Posterior cingulate gyrus (tissue), 11 donors: Measurements from ENCODE around the gene EAF1.
A peak's percentile ranks its signal among the peaks of the same experiment; 100 is the strongest.
"Not testable (repeated sequence)": the region's sequence is repeated elsewhere in the genome, so short reads cannot be mapped to it uniquely, and the experiment has no call there.

Experiments
- DNase-seq, 10 donors: peaks; one replicate each; pipeline versions ENCODE4 v3.0.0 to v3.0.0-alpha.2; 2020 to 2021; ENCODE audit warnings: mixed read lengths in 3 of 10
- intact Hi-C: fragments of 100-400 bp; cut with DNase I; formaldehyde crosslinking; loops from one replicate; pipeline ENCODE4 v1.15.1; 2023

The EAF1 gene

DNA sequence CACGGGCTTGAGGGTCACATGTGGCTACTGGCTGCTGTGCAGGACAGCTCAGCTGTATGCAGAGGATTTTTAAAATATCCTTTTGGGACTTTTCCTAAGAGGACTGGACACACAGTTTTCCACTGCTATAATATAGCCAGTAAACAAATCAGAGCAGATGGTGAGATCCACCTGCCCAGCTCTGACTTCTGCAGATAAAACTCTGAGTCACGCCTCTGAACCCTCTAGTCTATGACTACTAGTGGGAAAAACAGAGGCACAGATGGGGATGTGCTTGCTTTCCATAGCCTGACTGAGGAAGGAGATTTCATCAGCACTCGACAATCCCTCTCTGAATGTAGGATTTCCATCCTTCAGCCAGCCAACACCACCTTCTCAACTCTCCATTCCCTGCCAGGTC, 49.0 kb downstream of the EAF1 start:
- peak in 1 of 10 donors; percentile 23 for DNase-seq
- intact Hi-C loops: no loop called here

DNA sequence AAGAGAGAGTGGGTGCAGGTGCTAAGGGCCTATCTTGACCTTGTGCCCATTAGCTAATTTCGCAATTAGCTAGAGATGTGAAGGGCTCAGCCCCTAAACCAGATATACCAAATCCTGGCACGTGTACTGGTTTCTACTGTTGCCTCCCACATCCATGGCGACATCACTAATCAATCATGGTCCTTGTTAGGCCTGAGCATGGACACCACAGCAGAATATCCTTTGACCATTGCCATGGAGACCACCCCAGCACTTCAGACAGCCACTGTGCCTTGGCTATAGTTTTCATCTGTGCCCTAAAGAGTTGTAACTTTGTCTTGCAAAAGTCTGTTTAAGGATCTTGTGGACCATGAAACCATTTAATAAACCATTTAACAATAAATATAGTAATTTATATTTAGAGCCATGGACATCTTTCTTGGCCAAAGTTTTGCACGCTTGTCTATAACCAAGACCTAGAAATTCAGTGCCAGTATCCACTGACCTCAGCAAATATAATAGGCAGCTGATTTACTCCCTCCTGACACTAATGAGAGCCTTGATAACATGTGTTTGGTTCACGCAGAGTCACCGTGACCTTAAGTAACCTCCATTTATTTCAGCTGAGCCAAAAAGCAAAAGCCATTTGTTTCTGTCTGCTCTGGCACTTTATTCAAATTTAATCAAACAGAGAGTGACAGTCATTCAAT, 50.7 kb downstream of the EAF1 start:
- intact Hi-C loops: no loop called here
- DNase-seq: no peak

DNA sequence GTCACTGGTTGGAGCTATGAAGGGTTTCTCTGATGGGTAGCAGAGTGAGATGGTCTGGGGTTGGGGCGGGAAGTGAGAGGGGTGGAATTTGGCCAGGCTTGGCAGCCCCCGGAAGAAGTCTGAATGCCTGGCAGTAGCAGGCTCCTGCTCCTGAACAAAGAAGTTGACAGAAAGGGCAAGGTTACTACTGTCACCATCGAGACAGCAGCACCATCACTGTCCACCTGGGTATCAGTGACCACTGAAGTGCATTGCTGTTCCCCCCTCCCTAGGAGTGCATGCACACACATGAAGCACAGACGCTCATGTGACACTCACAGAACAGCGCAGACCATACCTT, 51.2 kb downstream of the EAF1 start:
- intact Hi-C loops: no loop called here
- DNase-seq: no peak

- intact Hi-C loops: no loop called here
- no peak for DNase-seq
These were observed 52.2 kb downstream of the EAF1 start for GRCh38 chr3:15479400-15480224.

DNA sequence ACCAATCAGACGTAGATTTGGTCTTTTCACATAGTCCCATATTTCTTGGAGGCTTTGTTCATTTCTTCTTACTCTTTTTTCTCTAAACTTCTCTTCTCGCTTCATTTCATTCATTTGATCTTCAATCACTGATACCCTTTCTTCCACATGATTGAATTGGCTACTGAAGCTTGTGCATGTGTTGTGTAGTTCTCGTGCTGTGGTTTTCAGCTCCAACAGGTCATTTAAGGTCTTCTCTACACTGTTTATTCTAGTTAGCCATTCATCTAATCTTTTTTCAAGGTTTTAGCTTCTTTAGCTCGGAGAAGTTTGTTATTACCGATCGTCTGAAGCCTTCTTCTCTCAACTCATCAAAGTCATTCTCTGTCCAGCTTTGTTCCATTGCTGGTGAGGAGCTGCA, 57.2 kb downstream of the EAF1 start:
- DNase-seq, intact Hi-C loops: not testable (repeated sequence)

GRCh38 chr3:15486020-15486419, 58.6 kb downstream of the EAF1 start:
- DNase-seq: no peak
- intact Hi-C loops: no loop called here

DNA sequence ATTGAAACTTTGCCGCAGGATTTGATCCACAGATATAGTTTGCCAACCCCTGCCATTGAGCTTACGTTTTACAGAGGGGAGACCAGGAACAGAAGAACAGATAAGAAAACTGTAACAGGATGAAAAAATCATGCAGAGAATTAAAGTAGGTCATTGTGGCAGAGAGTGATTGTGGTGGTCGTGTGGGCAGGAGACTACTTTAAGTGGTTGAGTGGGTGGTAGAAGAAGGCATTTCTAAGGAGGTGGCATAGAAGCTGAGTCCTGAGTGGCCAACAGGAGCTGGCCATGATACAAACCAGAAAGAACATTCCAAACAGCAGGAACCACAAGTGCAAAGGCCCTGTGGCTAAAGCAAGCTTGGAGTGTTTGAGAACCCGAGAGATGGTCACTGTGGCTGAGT, 59.6 kb downstream of the EAF1 start:
- no peak for DNase-seq

GRCh38 chr3:15488002-15488401, 60.6 kb downstream of the EAF1 start:
- intact Hi-C loops: no loop called here
- DNase-seq: no peak

More for the DNA sequence above, 59.6 kb downstream of the EAF1 start:
- intact Hi-C loops: no loop called here

- DNase-seq: no peak
- intact Hi-C loops: no loop called here
These were observed 62.8 kb downstream of the EAF1 start for GRCh38 chr3:15490158-15490557.

- intact Hi-C loops: no loop called here
- no peak for DNase-seq
These were observed 63.7 kb downstream of the EAF1 start for GRCh38 chr3:15491143-15491542.
